Measurements from ENCODE around the gene C1QTNF8.

DNA sequence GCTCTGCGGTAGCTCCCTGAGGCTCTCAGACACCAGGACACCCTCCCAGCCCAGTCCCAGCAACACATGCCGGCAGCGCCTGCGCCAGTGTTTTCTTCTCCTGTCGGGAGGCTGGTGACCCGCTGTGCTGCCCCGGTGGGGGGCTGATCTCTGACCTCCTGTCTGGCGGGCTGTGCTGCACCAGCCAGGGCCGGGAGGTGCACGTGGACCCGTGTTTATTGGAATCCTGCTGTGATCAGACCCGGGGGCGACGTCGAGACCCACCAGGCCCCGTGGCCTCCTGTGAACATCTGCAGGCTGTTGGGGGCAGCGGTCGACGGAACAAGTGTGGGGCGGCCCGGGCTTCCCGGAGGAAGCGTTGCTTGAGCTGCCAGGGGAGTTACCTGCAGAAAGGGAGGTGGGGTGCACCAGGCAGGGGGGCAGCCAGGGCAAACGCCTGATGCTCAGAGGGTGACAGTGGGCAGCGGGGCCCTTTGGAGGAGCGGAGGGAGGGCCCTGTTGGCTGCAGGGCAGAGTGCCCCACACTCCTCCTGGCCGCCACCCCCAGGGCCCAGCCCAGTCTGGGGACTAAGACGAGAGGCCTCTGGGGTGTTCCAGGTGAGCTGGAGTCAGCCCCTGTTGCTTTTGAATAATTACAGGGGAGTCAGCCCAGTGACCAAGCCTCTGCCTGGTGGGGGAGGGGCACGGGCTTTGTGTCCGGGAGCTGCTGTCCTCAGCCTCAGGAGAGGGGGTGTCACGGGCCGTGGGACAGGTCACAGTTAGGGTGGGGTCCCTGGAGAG, 25.8 kb downstream of the C1QTNF8 start:
- no peak for TF ChIP-seq YY1 (IDR thresholded peaks at IDR 0.05; ENCODE audit: insufficient read depth, insufficient read length)
- no peak for TF ChIP-seq SUZ12 (IDR thresholded peaks at IDR 0.05; ENCODE audit: extremely low read depth, insufficient read depth, insufficient read length)
- TF ChIP-seq ZNF274 (IDR thresholded peaks at IDR 0.05; ENCODE audit: low read depth, low read length), result no peak

Data from NT2/D1 (cell line).